ENCODE results near the gene TNIK.

DNA sequence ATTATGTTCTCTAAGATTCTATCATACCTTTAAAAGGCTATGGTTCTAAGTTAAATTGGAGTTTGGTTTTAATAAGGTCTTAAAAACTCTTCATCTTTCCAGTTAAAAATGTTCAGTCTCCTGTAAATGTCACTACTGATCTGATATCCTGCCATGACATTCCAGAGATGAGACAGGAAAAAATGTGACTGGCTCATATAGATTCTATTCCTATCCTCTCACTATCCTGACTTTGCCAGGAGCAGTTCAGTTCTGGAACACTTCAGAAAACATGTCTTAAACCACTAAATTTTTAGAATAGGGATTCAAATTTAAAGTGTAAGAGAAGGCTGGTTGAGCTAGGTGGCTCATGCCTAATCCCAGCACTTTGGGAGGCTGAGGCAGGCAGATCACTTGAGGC is 170.9 kb downstream of the TNIK start:
- TF ChIP-seq, protein P1, sequence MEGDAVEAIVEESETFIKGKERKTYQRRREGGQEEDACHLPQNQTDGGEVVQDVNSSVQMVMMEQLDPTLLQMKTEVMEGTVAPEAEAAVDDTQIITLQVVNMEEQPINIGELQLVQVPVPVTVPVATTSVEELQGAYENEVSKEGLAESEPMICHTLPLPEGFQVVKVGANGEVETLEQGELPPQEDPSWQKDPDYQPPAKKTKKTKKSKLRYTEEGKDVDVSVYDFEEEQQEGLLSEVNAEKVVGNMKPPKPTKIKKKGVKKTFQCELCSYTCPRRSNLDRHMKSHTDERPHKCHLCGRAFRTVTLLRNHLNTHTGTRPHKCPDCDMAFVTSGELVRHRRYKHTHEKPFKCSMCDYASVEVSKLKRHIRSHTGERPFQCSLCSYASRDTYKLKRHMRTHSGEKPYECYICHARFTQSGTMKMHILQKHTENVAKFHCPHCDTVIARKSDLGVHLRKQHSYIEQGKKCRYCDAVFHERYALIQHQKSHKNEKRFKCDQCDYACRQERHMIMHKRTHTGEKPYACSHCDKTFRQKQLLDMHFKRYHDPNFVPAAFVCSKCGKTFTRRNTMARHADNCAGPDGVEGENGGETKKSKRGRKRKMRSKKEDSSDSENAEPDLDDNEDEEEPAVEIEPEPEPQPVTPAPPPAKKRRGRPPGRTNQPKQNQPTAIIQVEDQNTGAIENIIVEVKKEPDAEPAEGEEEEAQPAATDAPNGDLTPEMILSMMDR (conservative IDR thresholded peaks at IDR 0.05; ENCODE audit: low read depth, low read length) = no peak
- no peak for TF ChIP-seq EZH2 (IDR thresholded peaks at IDR 0.05; ENCODE audit: borderline replicate concordance, low read depth, low read length, poor library complexity, severe bottlenecking)

All from A673 (cell line).